T-cell (primary cell): ENCODE measurements around the gene RASL12. TPM values are rescaled to one million over a fixed set of nuclear protein-coding genes. Genes with fewer than 3 reads are reported as not detected.
A peak's percentile ranks its signal among the peaks of the same experiment; 100 is the strongest.

Experiments
- ATAC-seq, 4 experiments: fragments of 200-7000 bp in 3 of 4; fragments of 150-1000 bp in 1 of 4; cut with Tn5 transposase; replicated peaks in 1 of 4; 1 replicate in 3 of 4; 2 replicates in 1 of 4; pipeline ENCODE4 v1.10.0; 2021; ENCODE audit warnings: moderate library complexity in 3 of 4, mild to moderate bottlenecking in 2 of 4, moderate number of reproducible peaks in 1 of 4
- CTCF ChIA-PET, 2 donors: fragments of 300-600 bp; sonication (Branson Sonifier 250); formaldehyde crosslinking; loops; one replicate each; lab custom pipeline; 2022; ENCODE audit warnings: antibody characterized with exemption in 2 of 2; lab: Charles Lee
- POLR2A ChIA-PET, 2 donors: fragments of 300-600 bp; sonication (Branson Sonifier 250); formaldehyde crosslinking; loops; one replicate each; lab custom pipeline; 2022; ENCODE audit warnings: antibody characterized with exemption in 2 of 2; lab: Charles Lee
- DNase-seq, 35 experiments: peaks; one replicate each; pipeline versions ENCODE4 v3.0.0 to v3.0.0-alpha.2; 2013 to 2023
- H3K27ac ChIP-seq: one replicate; pipeline ENCODE4 v1.5.1; 2013; ENCODE audit warnings: low read length
- H3K27me3 ChIP-seq, 2 experiments: replicated peaks in 1 of 2; 1 replicate in 1 of 2; 2 replicates in 1 of 2; pipeline versions ENCODE4 v1.6.1 to v1.7.0; 2013; ENCODE audit warnings: low read length in 1 of 2, mixed read lengths in 1 of 2; ENCODE audit not compliant: control insufficient read depth in 2 of 2, insufficient read depth in 2 of 2; ENCODE audit errors: extremely low read depth in 1 of 2
- H3K36me3 ChIP-seq, 2 donors: 1 replicate in 1 of 2; 2 replicates in 1 of 2; pipeline versions ENCODE4 v1.6.1 to v1.7.0; 2013; ENCODE audit warnings: low read length in 1 of 2; ENCODE audit not compliant: control insufficient read depth in 2 of 2, insufficient read depth in 1 of 2; ENCODE audit errors: extremely low read depth in 1 of 2
- H3K4me1 ChIP-seq, 2 experiments: 1 replicate in 1 of 2; 2 replicates in 1 of 2; pipeline versions ENCODE4 v1.6.1 to v1.7.0; 2013; ENCODE audit warnings: low read length in 2 of 2, mixed read lengths in 1 of 2; ENCODE audit not compliant: insufficient read depth in 2 of 2, control insufficient read depth in 1 of 2; ENCODE audit errors: extremely low read depth in 1 of 2
- H3K4me3 ChIP-seq, 2 donors: 1 replicate in 1 of 2; 2 replicates in 1 of 2; pipeline versions ENCODE4 v1.5.1 to v1.7.0; 2013; ENCODE audit warnings: mild to moderate bottlenecking in 2 of 2, low read length in 1 of 2, moderate library complexity in 1 of 2; ENCODE audit not compliant: control insufficient read depth in 1 of 2; ENCODE audit errors: extremely low read depth in 1 of 2
- H3K9me3 ChIP-seq: 2 replicates; pipeline ENCODE4 v1.7.0; 2013
- H3K27ac Mint-ChIP-seq, 2 donors: one replicate each; pipeline ENCODE4 v1.8.0; 2020 to 2021; ENCODE audit warnings: mild to moderate bottlenecking in 2 of 2, mixed read lengths in 2 of 2
- H3K27me3 Mint-ChIP-seq, 2 donors: one replicate each; pipeline ENCODE4 v1.8.0; 2021 to 2022; ENCODE audit warnings: mixed read lengths in 2 of 2
- H3K36me3 Mint-ChIP-seq: one replicate; pipeline ENCODE4 v1.8.0; 2021; ENCODE audit warnings: mixed read lengths
- H3K4me1 Mint-ChIP-seq, 3 donors: one replicate each; pipeline ENCODE4 v1.8.0; 2020 to 2022; ENCODE audit warnings: mixed read lengths in 3 of 3, mild to moderate bottlenecking in 1 of 3
- H3K4me3 Mint-ChIP-seq, 3 donors: one replicate each; pipeline ENCODE4 v1.8.0; 2020 to 2022; ENCODE audit warnings: mild to moderate bottlenecking in 3 of 3, mixed read lengths in 3 of 3, moderate library complexity in 3 of 3
- H3K9me3 Mint-ChIP-seq, 3 donors: one replicate each; pipeline ENCODE4 v1.8.0; 2020 to 2022; ENCODE audit warnings: mixed read lengths in 3 of 3
- WGBS: methylation state at CpG from one replicate; pipeline ENCODE4 v1.1.5; 2013; ENCODE audit warnings: missing lambda C conversion rate; ENCODE audit not compliant: insufficient coverage; 5-methylcytosine and 5-hydroxymethylcytosine counted together
- total RNA-seq, 35 experiments: library from RNA in 6 of 35; stranded (reverse) in 6 of 35; fragments of 120-200 nt in 1 of 35; gene quantifications; one replicate each; pipeline versions ENCODE4 v1.2.1 to v1.2.4 and lab custom pipeline; 2013 to 2026

The RASL12 gene
- total RNA-seq, 5 donors from 2014 or later (not counting 1 experiment from before 2014, with no cell fraction given): 0.09 to 0.18 TPM; not detected in 3

- H3K9me3 ChIP-seq: no peaks in the 10 kb centered on the region
- Mint-ChIP-seq H3K27me3 (peaks cover 0 to 2% of the 10 kb centered on the region in 2 donors), H3K4me1 (peaks cover 6 to 12% (median 8%) of the 10 kb centered on the region in 3 donors), H3K4me3 (no peak overlapping the region), H3K27ac (no peak overlapping the region), H3K9me3 (no peaks in the 10 kb centered on the region), H3K36me3 (no peaks in the 10 kb centered on the region)
- POLR2A ChIA-PET: no interaction called here
- CTCF ChIA-PET: interaction anchor here in 1 of 2 donors (1.0 kb wide), 1 partner anchor 251 kb away, joined by 3 read pairs; no protein-coding TSS in a partner anchor
- peaks cover 0 to 5% of the 10 kb centered on the region in 2 experiments for H3K4me1 ChIP-seq
- peaks cover 0 to 15% of the 10 kb centered on the region in 2 experiments for H3K27me3 ChIP-seq
- no peak overlapping the region for H3K4me3 ChIP-seq
- WGBS: 76% methylated on average over 25 of the region's 26 CpGs
- ATAC-seq (peak in 2 of 4 experiments; percentile 43 to 48), DNase-seq (peak in 33 of 35 experiments; percentile 9 to 66 (median 34))
- peaks cover 0 to 3% of the 10 kb centered on the region in 2 donors for H3K36me3 ChIP-seq
- H3K27ac ChIP-seq: no peak overlapping the region
These were observed 13.2 kb downstream of the RASL12 start for GRCh38 chr15:65054333-65055200.

- H3K27ac ChIP-seq: no peak overlapping the region
- no peaks in the 10 kb centered on the region for H3K36me3 Mint-ChIP-seq
- ChIA-PET POLR2A (interaction anchor here in 1 of 2 donors (0.7 kb wide), 1 partner anchor 32 kb away, joined by 8 read pairs; no protein-coding TSS in a partner anchor), CTCF (interaction anchor here (0.7 kb wide), 3 partner anchors 19 to 64 kb away, joined by 3 to 9 read pairs (median 3); no protein-coding TSS in a partner anchor)
- peaks cover 0 to 12% of the 10 kb centered on the region in 2 experiments for H3K27me3 ChIP-seq
- no peak overlapping the region for H3K27ac Mint-ChIP-seq
- H3K9me3 ChIP-seq: no peaks in the 10 kb centered on the region
- no peak for ATAC-seq
- H3K4me1 ChIP-seq: peaks cover 2 to 10% of the 10 kb centered on the region in 2 experiments
- H3K4me3 Mint-ChIP-seq: no peak overlapping the region
- H3K4me1 Mint-ChIP-seq: peaks cover 12 to 18% (median 14%) of the 10 kb centered on the region in 3 donors
- no peak for DNase-seq
- WGBS: no CpG with 5 or more reads among the region's 2 CpGs
- H3K4me3 ChIP-seq: no peak overlapping the region
- H3K9me3 Mint-ChIP-seq: no peaks in the 10 kb centered on the region
- peaks cover 0 to 3% of the 10 kb centered on the region in 2 donors for H3K36me3 ChIP-seq
- H3K27me3 Mint-ChIP-seq: peaks cover 0 to 2% of the 10 kb centered on the region in 2 donors
These were observed 14.8 kb downstream of the RASL12 start for GRCh38 chr15:65052956-65053355.

- DNase-seq (no peak), ATAC-seq (no peak)
- 95% methylated on average over 2 of the region's 2 CpGs for WGBS
- Mint-ChIP-seq H3K4me3 (no peak overlapping the region), H3K36me3 (no peaks in the 10 kb centered on the region), H3K9me3 (no peaks in the 10 kb centered on the region), H3K27me3 (no peaks in the 10 kb centered on the region), H3K4me1 (peaks cover 12 to 18% (median 14%) of the 10 kb centered on the region in 3 donors), H3K27ac (no peak overlapping the region)
- Histone ChIP-seq H3K27ac (no peak overlapping the region), H3K9me3 (no peaks in the 10 kb centered on the region), H3K4me3 (no peak overlapping the region), H3K4me1 (peaks cover 2 to 10% of the 10 kb centered on the region in 2 experiments), H3K27me3 (peaks cover 0 to 13% of the 10 kb centered on the region in 2 experiments), H3K36me3 (peaks cover 0 to 3% of the 10 kb centered on the region in 2 donors)
- POLR2A ChIA-PET: no interaction called here
- CTCF ChIA-PET: no interaction called here
These were observed 16.5 kb downstream of the RASL12 start for GRCh38 chr15:65051266-65051665.

DNA sequence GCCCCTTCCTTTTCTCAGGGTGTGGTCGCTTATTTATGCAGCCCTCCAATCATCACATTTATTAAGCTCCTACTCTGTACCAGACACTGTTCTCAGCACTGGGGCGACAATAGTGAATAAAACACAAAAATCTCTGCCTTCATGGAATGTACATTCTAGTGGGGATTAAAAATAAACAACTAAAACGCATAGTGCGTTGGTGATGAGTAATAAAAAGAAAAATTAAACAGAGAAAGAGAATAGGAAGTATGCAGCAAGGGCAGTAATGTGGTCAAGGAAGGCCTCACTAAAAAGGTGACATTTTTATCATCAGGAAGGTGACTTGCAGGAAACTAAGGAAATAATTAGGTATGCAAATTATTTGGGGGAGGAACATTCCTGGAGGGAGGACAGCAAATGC is 17.5 kb downstream of the RASL12 start:
- Histone ChIP-seq H3K27me3 (peaks cover 0 to 10% of the 10 kb centered on the region in 2 experiments), H3K27ac (no peak overlapping the region), H3K4me3 (no peak overlapping the region), H3K36me3 (peaks cover 0 to 3% of the 10 kb centered on the region in 2 donors), H3K4me1 (peaks cover 2 to 10% of the 10 kb centered on the region in 2 experiments), H3K9me3 (no peaks in the 10 kb centered on the region)
- ATAC-seq (no peak), DNase-seq (no peak)
- Mint-ChIP-seq H3K36me3 (no peaks in the 10 kb centered on the region), H3K4me3 (peak overlapping the region in 1 of 3 donors; percentile 73), H3K9me3 (no peaks in the 10 kb centered on the region), H3K27ac (no peak overlapping the region), H3K27me3 (peaks cover 0 to 3% of the 10 kb centered on the region in 2 donors), H3K4me1 (peaks cover 12 to 16% (median 14%) of the 10 kb centered on the region in 3 donors)
- CTCF ChIA-PET: no interaction called here
- POLR2A ChIA-PET: no interaction called here
- WGBS: no CpG with 5 or more reads among the region's 4 CpGs

DNA sequence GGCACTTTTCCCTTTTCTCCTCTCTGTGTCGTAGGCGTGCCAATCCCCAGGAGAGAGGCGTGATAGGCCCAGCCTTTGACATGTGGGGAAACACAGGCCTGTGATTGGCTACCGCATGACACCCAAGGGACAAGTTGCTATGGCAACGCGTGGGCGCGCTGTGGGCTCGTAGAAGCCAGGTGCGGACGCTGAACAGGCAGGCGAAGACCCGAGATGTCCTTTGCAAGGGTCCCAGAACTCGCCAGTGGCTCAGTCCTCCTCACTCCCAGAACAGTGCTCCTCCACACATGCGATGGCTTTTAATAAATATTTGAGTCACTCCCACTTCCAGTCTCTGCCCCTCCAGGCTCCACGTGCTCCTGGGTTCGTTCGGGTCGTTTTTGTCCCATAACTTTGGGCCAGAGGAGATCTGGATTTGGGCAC is 18.4 kb downstream of the RASL12 start:
- peak overlapping the region; percentile 36 to 60 for H3K4me3 ChIP-seq
- ChIA-PET CTCF (no interaction called here), POLR2A (interaction anchor here in 1 of 2 donors (0.7 kb wide), 1 partner anchor 67 kb away, joined by 4 read pairs; no protein-coding TSS in a partner anchor)
- Mint-ChIP-seq H3K27me3 (peaks cover 0 to 3% of the 10 kb centered on the region in 2 donors), H3K27ac (no peak overlapping the region), H3K4me3 (peak overlapping the region; percentile 63 to 73 (median 65)), H3K36me3 (no peaks in the 10 kb centered on the region), H3K9me3 (no peaks in the 10 kb centered on the region), H3K4me1 (peaks cover 12 to 16% (median 14%) of the 10 kb centered on the region in 3 donors)
- 9% methylated on average over 10 of the region's 19 CpGs for WGBS
- peak; percentile 95 to 100 (median 98) for ATAC-seq
- H3K36me3 ChIP-seq: no peaks in the 10 kb centered on the region
- H3K4me1 ChIP-seq: peaks cover 2 to 10% of the 10 kb centered on the region in 2 experiments
- H3K27me3 ChIP-seq: peaks cover 0 to 11% of the 10 kb centered on the region in 2 experiments
- peak; percentile 51 to 94 (median 82) for DNase-seq
- H3K27ac ChIP-seq: no peak overlapping the region
- H3K9me3 ChIP-seq: no peaks in the 10 kb centered on the region

DNA sequence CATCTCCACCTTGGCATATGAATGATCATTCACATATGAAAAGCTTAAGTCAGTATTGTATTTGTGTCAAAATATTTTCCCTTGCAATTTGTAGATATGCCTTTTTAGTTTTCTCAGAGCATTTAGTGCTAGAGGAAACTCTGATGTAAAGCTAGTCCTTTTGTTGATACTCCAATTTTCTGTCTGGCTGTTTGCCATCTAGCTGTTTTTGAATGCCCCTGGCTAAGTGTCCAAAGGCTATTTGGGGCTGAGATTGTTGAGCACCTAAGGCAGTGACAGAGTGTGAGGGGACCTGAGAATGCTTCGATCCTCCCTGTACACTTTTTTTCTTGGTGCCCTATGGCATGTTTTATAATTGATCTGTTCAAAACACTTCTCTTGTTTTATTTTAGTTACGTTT is 19.6 kb downstream of the RASL12 start:
- H3K9me3 ChIP-seq: no peaks in the 10 kb centered on the region
- WGBS: 60% methylated on average over 1 of the region's 2 CpGs
- no peak overlapping the region for H3K27ac ChIP-seq
- CTCF ChIA-PET: interaction anchor here in 1 of 2 donors (0.6 to 0.7 kb wide), 2 partner anchors 17 to 52 kb away, joined by 3 to 6 read pairs; no protein-coding TSS in a partner anchor
- H3K27me3 ChIP-seq: peaks cover 0 to 11% of the 10 kb centered on the region in 2 experiments
- no peaks in the 10 kb centered on the region for H3K9me3 Mint-ChIP-seq
- no peak for DNase-seq
- no peak for ATAC-seq
- H3K4me1 ChIP-seq: peaks cover 2 to 10% of the 10 kb centered on the region in 2 experiments
- H3K36me3 ChIP-seq: no peaks in the 10 kb centered on the region
- POLR2A ChIA-PET: no interaction called here
- H3K4me1 Mint-ChIP-seq: peaks cover 12 to 16% (median 14%) of the 10 kb centered on the region in 3 donors
- H3K4me3 ChIP-seq: no peak overlapping the region
- peaks cover 0 to 3% of the 10 kb centered on the region in 2 donors for H3K27me3 Mint-ChIP-seq
- H3K27ac Mint-ChIP-seq: no peak overlapping the region
- H3K36me3 Mint-ChIP-seq: no peaks in the 10 kb centered on the region
- no peak overlapping the region for H3K4me3 Mint-ChIP-seq
